GM21737 (cell line): Measurements from ENCODE around the gene SOX30.

Source experiments
- ATAC-seq: cut with Tn5 transposase; IDR thresholded peaks from one replicate; pipeline ENCODE4 v1.9.1; 2021; ENCODE audit warnings: mild to moderate bottlenecking, moderate library complexity; ENCODE audit not compliant: unreplicated experiment

Gene SOX30

DNA sequence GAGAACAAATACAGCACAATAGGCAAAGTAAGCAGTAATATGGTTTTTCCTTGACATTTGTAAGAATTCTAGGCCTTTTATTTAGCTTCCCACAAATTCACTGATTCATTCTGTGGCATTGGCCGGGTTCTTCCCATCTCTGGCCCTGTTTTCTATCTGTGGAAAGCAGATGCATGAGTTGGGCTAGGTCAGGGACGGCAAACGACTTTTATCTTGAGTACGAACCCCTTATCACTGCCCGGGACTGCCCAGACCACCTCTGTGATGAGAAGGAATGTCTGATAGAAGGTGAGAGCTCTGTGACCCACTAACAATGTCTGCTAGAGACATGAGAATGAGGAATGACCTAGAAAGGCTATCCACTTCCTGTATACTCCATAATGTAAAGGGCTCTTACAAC, 41.2 kb downstream of the SOX30 start:
- no peak for ATAC-seq

- ATAC-seq = no peak
These were observed 43.2 kb downstream of the SOX30 start for GRCh38 chr5:157608972-157609565.

- peak; percentile 54 for ATAC-seq
These were observed 44.7 kb downstream of the SOX30 start for GRCh38 chr5:157607371-157608161.

GRCh38 chr5:157606046-157606445, 46.2 kb downstream of the SOX30 start:
- no peak for ATAC-seq

GRCh38 chr5:157603333-157604190, 48.7 kb downstream of the SOX30 start:
- peak; percentile 39 for ATAC-seq

- peak; percentile 64 for ATAC-seq
These were observed 49.7 kb downstream of the SOX30 start for GRCh38 chr5:157602505-157602904.

DNA sequence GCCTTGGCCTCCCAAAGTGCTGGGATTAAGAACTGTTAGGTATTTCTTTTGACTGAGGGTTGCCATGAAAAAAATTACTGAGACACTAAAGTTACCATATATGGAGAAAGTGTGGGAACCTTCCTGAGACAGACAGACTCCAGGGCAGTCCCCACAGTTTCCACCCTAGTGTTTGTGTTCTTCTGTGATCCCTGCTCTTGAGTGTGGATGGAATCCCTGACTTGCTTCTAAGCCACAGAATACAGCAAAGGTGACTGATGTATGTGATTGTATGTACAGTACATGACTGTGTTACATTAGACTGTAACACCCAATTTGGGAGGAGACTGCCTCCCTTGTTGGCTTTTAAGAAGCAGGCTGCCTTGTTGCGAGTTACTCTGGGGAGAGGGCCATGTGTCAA, 52.0 kb downstream of the SOX30 start:
- no peak for ATAC-seq

DNA sequence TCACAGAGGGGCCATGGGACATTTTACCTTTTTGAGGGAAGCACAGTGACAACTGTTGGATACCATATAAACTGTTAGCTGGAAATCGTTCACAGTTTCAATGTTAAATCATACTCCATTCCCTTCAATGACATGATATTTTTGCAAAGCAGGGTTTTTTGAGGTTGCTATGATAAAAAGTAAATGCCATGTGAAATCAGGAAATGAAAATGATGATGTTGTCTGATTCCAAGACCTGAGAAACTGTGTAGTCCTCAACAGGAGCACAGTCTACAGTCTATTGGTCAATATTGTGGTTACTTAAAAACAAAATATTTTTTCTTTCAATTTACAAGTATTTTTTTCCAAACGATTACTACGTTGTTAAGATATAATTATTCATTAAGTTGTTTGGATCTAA, 52.7 kb downstream of the SOX30 start:
- ATAC-seq = no peak

GRCh38 chr5:157598350-157598936, 53.8 kb downstream of the SOX30 start:
- no peak for ATAC-seq

- ATAC-seq = no peak
These were observed 55.0 kb downstream of the SOX30 start for GRCh38 chr5:157597277-157597676.

- ATAC-seq = peak; percentile 73
These were observed 55.8 kb downstream of the SOX30 start for GRCh38 chr5:157596487-157596886.

DNA sequence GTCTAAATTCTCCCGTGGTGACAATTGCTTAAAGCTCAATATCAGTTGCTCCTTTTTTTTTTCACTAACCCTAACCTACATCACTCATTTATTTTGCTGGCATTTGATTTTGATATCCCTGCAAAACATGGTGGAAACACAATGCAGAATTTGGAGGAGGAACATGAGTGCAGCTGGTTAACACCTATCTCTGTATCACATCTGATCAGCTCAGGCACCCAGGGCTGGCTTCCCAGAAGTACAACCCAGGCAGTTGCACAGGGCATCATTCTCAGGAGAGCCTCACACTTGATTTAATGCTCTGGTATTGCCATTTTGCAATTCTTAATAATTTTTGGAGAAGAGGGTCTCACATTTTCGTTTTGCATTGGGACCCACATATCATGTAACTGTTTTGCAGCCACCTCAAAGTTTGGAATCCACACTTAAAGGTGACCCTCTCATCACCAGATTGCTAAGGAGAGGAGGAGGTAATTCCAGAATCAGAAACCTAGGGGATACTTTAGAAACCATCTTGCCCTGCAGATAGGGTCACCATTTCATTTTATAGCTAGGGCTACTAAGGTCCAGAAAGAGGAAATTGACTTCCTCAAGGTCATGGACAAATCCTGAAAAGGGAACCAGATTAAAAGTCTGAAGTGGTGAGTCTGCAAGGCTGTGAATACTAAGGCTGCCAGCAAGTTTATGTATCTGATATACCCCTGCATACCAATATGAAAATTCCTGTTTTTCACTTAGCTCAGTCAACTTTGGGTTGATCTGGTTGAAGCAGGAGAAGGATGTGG, 57.4 kb downstream of the SOX30 start:
- ATAC-seq = no peak

- no peak for ATAC-seq
These were observed 58.0 kb downstream of the SOX30 start for GRCh38 chr5:157594257-157594656.

DNA sequence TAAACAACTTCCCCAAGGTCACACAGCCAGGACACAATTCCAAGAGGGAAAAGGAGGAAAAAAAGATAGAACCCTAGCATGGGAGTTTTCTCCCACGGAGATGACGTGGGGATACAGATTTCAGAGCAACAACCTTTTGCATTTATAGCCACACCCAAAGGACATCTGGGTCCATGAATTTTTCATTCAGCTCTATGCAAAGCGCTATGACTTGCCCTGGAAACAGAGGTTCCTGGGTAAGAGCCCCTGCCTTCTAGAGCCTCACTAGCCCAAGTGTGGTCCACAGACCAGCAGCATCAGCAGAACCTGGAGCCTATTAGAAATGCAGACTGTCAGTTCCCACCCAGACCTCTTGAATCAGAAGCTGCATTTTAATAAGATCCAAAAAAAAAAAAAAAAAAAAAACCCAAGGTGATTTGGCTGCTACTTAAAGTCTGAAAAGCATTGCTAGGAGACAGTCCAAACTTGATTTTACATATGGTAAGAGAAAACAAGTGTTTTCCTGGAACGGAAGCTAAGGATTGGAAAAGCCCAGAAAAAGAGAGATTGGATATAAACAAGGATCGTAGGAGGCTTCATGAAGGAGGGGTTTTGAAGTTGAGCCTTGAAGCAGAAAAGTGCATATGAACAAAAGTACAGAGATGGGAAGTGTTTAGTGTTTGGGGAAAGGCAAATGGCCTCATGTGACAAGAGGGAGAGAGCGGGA, 59.0 kb downstream of the SOX30 start:
- no peak for ATAC-seq

- no peak for ATAC-seq
These were observed 59.6 kb downstream of the SOX30 start for GRCh38 chr5:157592594-157592993.

GRCh38 chr5:157590478-157590877, 61.8 kb downstream of the SOX30 start:
- ATAC-seq = no peak

DNA sequence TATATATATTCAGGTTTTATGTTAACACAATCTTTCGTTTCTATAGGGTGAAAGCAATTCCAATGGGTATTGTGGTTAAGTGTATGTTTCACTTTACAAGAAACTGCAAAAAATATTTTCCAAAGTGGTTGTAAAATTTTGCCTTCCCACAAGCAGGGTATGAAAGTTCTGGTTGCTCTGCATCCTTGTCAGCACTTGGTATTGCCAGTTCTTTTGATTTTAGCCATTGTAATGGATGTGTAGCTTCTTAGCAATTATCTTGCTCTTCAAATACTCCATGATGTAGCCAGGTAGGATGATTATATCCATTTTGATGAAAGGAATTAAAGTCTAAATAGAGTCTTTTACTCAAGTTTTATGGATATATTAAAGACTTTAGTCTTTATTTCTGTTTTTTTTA, 67.6 kb downstream of the SOX30 start:
- ATAC-seq = no peak

DNA sequence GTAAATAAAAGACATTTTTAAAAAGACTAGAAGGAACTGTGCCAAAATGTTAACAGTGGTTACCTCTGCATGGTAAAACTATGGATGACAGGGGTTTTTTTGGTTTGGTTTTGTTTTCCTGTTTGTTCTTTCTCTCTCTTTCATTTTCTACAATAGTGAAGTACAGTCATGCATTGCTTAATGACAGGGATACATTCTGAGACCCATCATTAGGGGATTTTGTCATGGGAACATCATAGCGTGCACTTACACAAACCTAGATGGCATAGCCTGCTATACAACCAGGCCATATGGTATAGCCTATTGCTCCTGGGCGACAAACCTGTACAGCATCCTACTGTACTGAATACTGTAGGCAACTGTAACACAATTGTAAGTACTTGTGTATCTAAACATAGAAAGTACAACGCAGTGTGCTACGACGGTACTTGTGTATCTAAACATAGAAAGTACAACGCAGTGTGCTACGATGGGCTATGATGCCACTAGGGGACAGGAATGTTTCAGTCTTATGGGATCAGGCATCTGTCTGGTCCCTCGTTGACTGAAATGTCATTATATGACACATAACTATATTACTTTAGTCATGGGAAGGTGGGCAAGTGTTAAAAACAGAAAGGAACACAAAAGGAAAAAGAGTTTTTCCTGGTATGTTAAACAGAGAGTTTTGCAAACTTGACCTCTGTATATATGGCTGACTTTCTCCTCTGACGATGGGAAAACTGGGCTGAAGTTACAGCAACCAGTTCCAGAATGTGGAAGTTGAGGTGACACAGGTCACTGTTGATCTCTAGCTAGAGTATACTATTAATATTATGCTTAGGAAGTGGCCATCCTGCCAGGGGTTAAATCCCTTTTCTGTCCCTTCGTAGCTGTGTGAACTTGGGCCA, 69.3 kb downstream of the SOX30 start:
- ATAC-seq = no peak

- ATAC-seq = no peak
These were observed 70.3 kb downstream of the SOX30 start for GRCh38 chr5:157581901-157582300.
